HUES48 (cell line): ENCODE data around the gene SEC14L3.
"Not testable (repeated sequence)": the region's sequence is repeated elsewhere in the genome, so short reads cannot be mapped to it uniquely, and the experiment has no call there.

Experiments used
- H3K27ac ChIP-seq: one replicate; pipeline ENCODE4 v1.7.0; 2013; ENCODE audit warnings: low read depth, low read length, inconsistent platforms
- H3K27me3 ChIP-seq: 2 replicates; pipeline ENCODE4 v1.6.1; 2013; ENCODE audit warnings: mild to moderate bottlenecking, low read length; ENCODE audit not compliant: control insufficient read depth, insufficient read depth
- H3K36me3 ChIP-seq: 2 replicates; pipeline ENCODE4 v1.6.1; 2013; ENCODE audit warnings: low read length; ENCODE audit not compliant: control insufficient read depth, insufficient read depth
- H3K4me1 ChIP-seq: 2 replicates; pipeline ENCODE4 v1.6.1; 2013; ENCODE audit warnings: mild to moderate bottlenecking, low read length; ENCODE audit not compliant: control insufficient read depth, insufficient read depth
- H3K4me3 ChIP-seq: 2 replicates; pipeline ENCODE4 v1.5.1; 2013; ENCODE audit warnings: mild to moderate bottlenecking, low read depth, low read length
- H3K9ac ChIP-seq: 2 replicates; pipeline ENCODE4 v1.6.1; 2013; ENCODE audit warnings: mild to moderate bottlenecking, low read depth, low read length, moderate library complexity
- H3K9me3 ChIP-seq: 2 replicates; pipeline ENCODE4 v1.6.1; 2013; ENCODE audit warnings: low read length; ENCODE audit not compliant: control insufficient read depth, insufficient read depth

SEC14L3 gene

GRCh38 chr22:30486118-30486517 is 14.3 kb upstream of the SEC14L3 start:
- no peak overlapping the region for H3K27ac ChIP-seq
- no peaks in the 10 kb centered on the region for H3K36me3 ChIP-seq
- H3K4me3 ChIP-seq: no peak overlapping the region
- H3K9me3 ChIP-seq: no peaks in the 10 kb centered on the region
- H3K9ac ChIP-seq: no peak overlapping the region
- H3K4me1 ChIP-seq: no peaks in the 10 kb centered on the region
- H3K27me3 ChIP-seq: no peaks in the 10 kb centered on the region

GRCh38 chr22:30485362-30485988 is 13.7 kb upstream of the SEC14L3 start:
- Histone ChIP-seq H3K27me3 (no peaks in the 10 kb centered on the region), H3K4me3 (no peak overlapping the region), H3K36me3 (no peaks in the 10 kb centered on the region), H3K9me3 (no peaks in the 10 kb centered on the region), H3K9ac (no peak overlapping the region), H3K27ac (no peak overlapping the region), H3K4me1 (no peaks in the 10 kb centered on the region)

GRCh38 chr22:30483169-30483568 is 11.4 kb upstream of the SEC14L3 start:
- Histone ChIP-seq H3K4me3 (no peak overlapping the region), H3K27ac (no peak overlapping the region), H3K4me1 (no peaks in the 10 kb centered on the region), H3K27me3 (no peaks in the 10 kb centered on the region), H3K36me3 (no peaks in the 10 kb centered on the region), H3K9me3 (no peaks in the 10 kb centered on the region), H3K9ac (no peak overlapping the region)

GRCh38 chr22:30481711-30482110 is 9.9 kb upstream of the SEC14L3 start:
- Histone ChIP-seq H3K9ac (no peak overlapping the region), H3K9me3 (no peaks in the 10 kb centered on the region), H3K27me3 (no peaks in the 10 kb centered on the region), H3K27ac (no peak overlapping the region), H3K36me3 (no peaks in the 10 kb centered on the region), H3K4me1 (no peaks in the 10 kb centered on the region), H3K4me3 (no peak overlapping the region)

GRCh38 chr22:30479981-30480380 is 8.2 kb upstream of the SEC14L3 start:
- Histone ChIP-seq H3K27me3 (no peaks in the 10 kb centered on the region), H3K27ac (no peak overlapping the region), H3K9me3 (no peaks in the 10 kb centered on the region), H3K4me1 (no peaks in the 10 kb centered on the region; the same call in 1 of the 2 replicates), H3K9ac (no peak overlapping the region), H3K4me3 (no peak overlapping the region), H3K36me3 (no peaks in the 10 kb centered on the region)

GRCh38 chr22:30474683-30475424 is 3.0 kb upstream of the SEC14L3 start:
- H3K27me3 ChIP-seq: no peaks in the 10 kb centered on the region; the same call in 1 of the 2 replicates
- H3K36me3 ChIP-seq: no peaks in the 10 kb centered on the region
- H3K9me3 ChIP-seq: no peaks in the 10 kb centered on the region
- no peak overlapping the region for H3K9ac ChIP-seq
- H3K4me1 ChIP-seq: no peaks in the 10 kb centered on the region; the same call in 1 of the 2 replicates
- H3K4me3 ChIP-seq: no peak overlapping the region
- H3K27ac ChIP-seq: no peak overlapping the region

- Histone ChIP-seq H3K4me1 (no peaks in the 10 kb centered on the region; the same call in 1 of the 2 replicates), H3K27ac (no peak overlapping the region), H3K9me3 (no peaks in the 10 kb centered on the region), H3K36me3 (no peaks in the 10 kb centered on the region), H3K4me3 (no peak overlapping the region), H3K9ac (no peak overlapping the region), H3K27me3 (no peaks in the 10 kb centered on the region; the same call in 1 of the 2 replicates)
These were observed 2.3 kb upstream of the SEC14L3 start for GRCh38 chr22:30474121-30474520.

- Histone ChIP-seq H3K27ac (no peak overlapping the region), H3K9ac (no peak overlapping the region), H3K27me3 (no peaks in the 10 kb centered on the region; the same call in 1 of the 2 replicates), H3K4me3 (no peak overlapping the region), H3K9me3 (no peaks in the 10 kb centered on the region), H3K4me1 (no peaks in the 10 kb centered on the region; the same call in 1 of the 2 replicates), H3K36me3 (no peaks in the 10 kb centered on the region)
These were observed 1.3 kb upstream of the SEC14L3 start for GRCh38 chr22:30472994-30473720.

GRCh38 chr22:30470655-30471054 is 1.2 kb downstream of the SEC14L3 start:
- no peak overlapping the region for H3K9ac ChIP-seq
- no peaks in the 10 kb centered on the region; the same call in 1 of the 2 replicates for H3K27me3 ChIP-seq
- no peaks in the 10 kb centered on the region for H3K36me3 ChIP-seq
- H3K27ac ChIP-seq: no peak overlapping the region
- no peaks in the 10 kb centered on the region for H3K9me3 ChIP-seq
- H3K4me3 ChIP-seq: no peak overlapping the region
- no peaks in the 10 kb centered on the region for H3K4me1 ChIP-seq

- Histone ChIP-seq H3K4me1 (no peaks in the 10 kb centered on the region), H3K4me3 (no peak overlapping the region), H3K27ac (no peak overlapping the region), H3K27me3 (no peaks in the 10 kb centered on the region; the same call in 1 of the 2 replicates), H3K9me3 (no peaks in the 10 kb centered on the region), H3K36me3 (no peaks in the 10 kb centered on the region), H3K9ac (no peak overlapping the region)
These were observed 2.7 kb downstream of the SEC14L3 start for GRCh38 chr22:30469165-30469564.

- H3K9me3 ChIP-seq, H3K27me3 ChIP-seq, H3K36me3 ChIP-seq, H3K4me3 ChIP-seq, H3K9ac ChIP-seq, H3K4me1 ChIP-seq, H3K27ac ChIP-seq: not testable (repeated sequence)
These were observed 11.3 kb downstream of the SEC14L3 start for GRCh38 chr22:30460555-30460954.
